ENCODE data around the gene ECE1. TPM values are rescaled to one million over a fixed set of nuclear protein-coding genes. Genes with fewer than 3 reads are reported as not detected.

ECE1 gene
- 112 and 131 TPM in 2 replicates for total RNA-seq (2014; rRNA removed; shearing (Covaris generic))

- no peak for DNase-seq (ENCODE audit: low read depth)
These were observed at the start of gene ECE1 for GRCh38 chr1:21289700-21290545. Gene ECE1 (minus strand): TSS chr1:21290463. CDS start chr1:21290414, 49 bp downstream.

- no peak for DNase-seq (ENCODE audit: low read depth)
These were observed 49.3 kb upstream of the ECE1 start for GRCh38 chr1:21339356-21340229.

GRCh38 chr1:21338573-21339355 lies 48.5 kb upstream of the ECE1 start:
- peak; percentile 34 for DNase-seq (ENCODE audit: low read depth)

- peak; percentile 89 for DNase-seq (ENCODE audit: low read depth)
These were observed 47.8 kb upstream of the ECE1 start for GRCh38 chr1:21337928-21338572.

GRCh38 chr1:21337454-21337927 lies 47.2 kb upstream of the ECE1 start:
- no peak for DNase-seq (ENCODE audit: low read depth)

- peak; percentile 58 for DNase-seq (ENCODE audit: low read depth)
These were observed 46.8 kb upstream of the ECE1 start for GRCh38 chr1:21337010-21337437.

GRCh38 chr1:21335750-21336224 lies 45.5 kb upstream of the ECE1 start:
- peak; percentile 69 for DNase-seq (ENCODE audit: low read depth)

- no peak for DNase-seq (ENCODE audit: low read depth)
These were observed 44.9 kb upstream of the ECE1 start for GRCh38 chr1:21335088-21335691.

- peak; percentile 100 for DNase-seq (ENCODE audit: low read depth)
These were observed 44.2 kb upstream of the ECE1 start for GRCh38 chr1:21334214-21335087.

- DNase-seq (ENCODE audit: low read depth): no peak
These were observed 43.6 kb upstream of the ECE1 start for GRCh38 chr1:21333824-21334213.

GRCh38 chr1:21332554-21333311 lies 42.5 kb upstream of the ECE1 start:
- no peak for DNase-seq (ENCODE audit: low read depth)

- no peak for DNase-seq (ENCODE audit: low read depth)
These were observed 41.7 kb upstream of the ECE1 start for GRCh38 chr1:21331752-21332478.

GRCh38 chr1:21330544-21330943 lies 40.3 kb upstream of the ECE1 start:
- no peak for DNase-seq (ENCODE audit: low read depth)

- DNase-seq (ENCODE audit: low read depth): no peak
These were observed 39.1 kb upstream of the ECE1 start for GRCh38 chr1:21329209-21329844.

GRCh38 chr1:21327566-21328323 lies 37.5 kb upstream of the ECE1 start:
- no peak for DNase-seq (ENCODE audit: low read depth)

- DNase-seq (ENCODE audit: low read depth): no peak
These were observed 36.6 kb upstream of the ECE1 start for GRCh38 chr1:21326861-21327344.

Data from RPMI7951 (cell line).